ENCODE results near the gene FGGY. TPM values are rescaled to one million over a fixed set of nuclear protein-coding genes. Genes with fewer than 3 reads are reported as not detected.

The FGGY gene
- total RNA-seq, 1 experiment from 2014 or later: 14.6 TPM

GRCh38 chr1:59738591-59739015 is 441.7 kb downstream of the FGGY start:
- no peak for DNase-seq
- Histone ChIP-seq H3K27me3 (ENCODE audit: insufficient read depth, low read length) (no peaks in the 10 kb centered on the region), H3K23ac (ENCODE audit: insufficient read length, low read depth, low read length) (no peak overlapping the region), H2AFZ (ENCODE audit: low read length) (no peak overlapping the region), H2BK120ac (ENCODE audit: low read depth, low read length, poor library complexity, severe bottlenecking) (no peak overlapping the region), H4K20me1 (ENCODE audit: control insufficient read depth, insufficient read depth, insufficient read length) (no peaks in the 10 kb centered on the region), H3K18ac (ENCODE audit: insufficient read length, low read depth, low read length) (no peak overlapping the region), H3K4me2 (ENCODE audit: insufficient read depth, insufficient read length, low read length) (no peak overlapping the region), H3K79me2 (ENCODE audit: insufficient read depth, low read length) (no peaks in the 10 kb centered on the region), H3K56ac (ENCODE audit: insufficient read length, low read depth, low read length) (no peak overlapping the region), H2BK12ac (ENCODE audit: insufficient read length, low read depth, low read length) (no peak overlapping the region), H3K23me2 (ENCODE audit: insufficient read length, low read depth, low read length, poor library complexity, severe bottlenecking) (no peaks in the 10 kb centered on the region), H2BK15ac (ENCODE audit: low read depth, low read length) (no peak overlapping the region), H3K9ac (ENCODE audit: extremely low read depth, insufficient read length, low read length) (no peak overlapping the region), H2BK5ac (ENCODE audit: insufficient read length, low read length) (no peak overlapping the region), H3K4me1 (ENCODE audit: insufficient read depth, low read length) (no peaks in the 10 kb centered on the region), H3K27ac (ENCODE audit: insufficient read length, low read depth, low read length) (no peak overlapping the region), H3K14ac (ENCODE audit: insufficient read depth, low read length) (no peak overlapping the region), H3K4ac (ENCODE audit: low read depth, low read length) (no peak overlapping the region), H4K5ac (ENCODE audit: insufficient read length, low read depth, low read length) (no peak overlapping the region), H2BK20ac (ENCODE audit: low read depth, low read length, poor library complexity, severe bottlenecking) (no peak overlapping the region), H3K9me3 (ENCODE audit: control insufficient read depth, low read depth, low read length) (no peaks in the 10 kb centered on the region), H4K91ac (ENCODE audit: insufficient read length, low read depth, low read length) (no peak overlapping the region), H3T11ph (ENCODE audit: low read length) (no peak overlapping the region), H3K79me1 (ENCODE audit: insufficient read depth, low read depth, low read length, poor library complexity, severe bottlenecking) (no peaks in the 10 kb centered on the region), H2AK5ac (ENCODE audit: insufficient read length, low read length) (no peak overlapping the region), H4K8ac (replicated peaks; ENCODE audit: insufficient read length, low read depth, low read length) (no peak overlapping the region)
- TF ChIP-seq CTCF (conservative IDR thresholded peaks at IDR 0.05): no peak
- Mint-ChIP-seq H3K9me3 (peaks cover 22 to 26% of the 10 kb centered on the region in 2 experiments), H3K4me1 (peaks cover 0 to 3% of the 10 kb centered on the region in 2 experiments; a peak in 1 of 4 replicates), H3K27me3 (ENCODE audit: low read depth) (peaks cover 3% of the 10 kb centered on the region; the same call in 1 of the 2 replicates), H3K27ac (no peak overlapping the region), H3K36me3 (ENCODE audit: insufficient read depth in 1 of 3, low read depth in 3 of 3) (peaks cover 10 to 29% (median 17%) of the 10 kb centered on the region in 3 experiments), H3K4me3 (no peak overlapping the region)
- WGBS (ENCODE audit: extremely low coverage, insufficient read length, low lambda C conversion rate): no CpG with 5 or more reads among the region's 2 CpGs
